HEK293 (cell line): ENCODE data around the gene COL19A1.

Source experiments
- CTCF ChIA-PET: fragments of 350-600 bp; formaldehyde crosslinking; extraction: SDS; loops from one replicate; lab custom pipeline; 2021; ENCODE audit warnings: antibody characterized with exemption; lab: Yijun Ruan, JAX
- POLR2A ChIA-PET: fragments of 300-600 bp; formaldehyde crosslinking; extraction: SDS; loops from one replicate; lab custom pipeline; 2020; ENCODE audit warnings: antibody characterized with exemption, inconsistent platforms; lab: Yijun Ruan, JAX
- H3K27ac ChIP-seq: fragments of 200-500 bp; sonication (Bioruptor generic); 2 replicates; pipeline ENCODE4 v1.5.1; 2014; ENCODE audit warnings: low read depth, low read length, control low read depth, inconsistent platforms; ENCODE audit errors: extremely low read depth
- H3K36me3 ChIP-seq, 2 experiments: fragments of 200-500 bp in 1 of 2; sonication (Bioruptor generic) in 1 of 2; 1 replicate in 1 of 2; 2 replicates in 1 of 2; pipeline ENCODE4 v1.5.1; 2014 to 2017; ENCODE audit warnings: inconsistent platforms in 2 of 2, low read length in 2 of 2; ENCODE audit not compliant: control insufficient read depth in 2 of 2, insufficient read depth in 1 of 2
- H3K4me1 ChIP-seq: fragments of 200-500 bp; sonication (Bioruptor generic); 2 replicates; pipeline ENCODE4 v1.5.1; 2014; ENCODE audit warnings: mild to moderate bottlenecking, low read length, inconsistent platforms; ENCODE audit not compliant: control insufficient read depth, insufficient read depth
- H3K4me3 ChIP-seq: 2 replicates; pipeline ENCODE4 v1.5.1; 2011; ENCODE audit warnings: low read depth, mild to moderate bottlenecking, control low read depth, low read length, moderate library complexity
- H3K9me3 ChIP-seq: fragments of 200-500 bp; sonication (Bioruptor generic); 2 replicates; pipeline ENCODE4 v1.5.1; 2014; ENCODE audit warnings: low read depth, low read length, inconsistent platforms; ENCODE audit not compliant: control insufficient read depth, insufficient read depth
- BCL11B ChIP-seq: fragments of 450-650 bp; formaldehyde crosslinking; IDR thresholded peaks from 2 replicates; pipeline ENCODE4 v1.5.1; 2016; ENCODE audit warnings: low read depth, missing biosample characterization, missing genetic modification characterization
- CTCF ChIP-seq: fragments of 450-650 bp; formaldehyde crosslinking; IDR thresholded peaks from 2 replicates; pipeline ENCODE4 v1.5.1; 2016; ENCODE audit warnings: missing biosample characterization, missing genetic modification characterization
- EGR2 ChIP-seq: fragments of 450-650 bp; formaldehyde crosslinking; IDR thresholded peaks from 2 replicates; pipeline ENCODE4 v1.5.1; 2016; ENCODE audit warnings: low read depth, missing biosample characterization, missing genetic modification characterization
- GLIS1 ChIP-seq: fragments of 450-650 bp; formaldehyde crosslinking; IDR thresholded peaks from 2 replicates; pipeline ENCODE4 v1.5.1; 2016; ENCODE audit warnings: missing biosample characterization, missing genetic modification characterization
- GLIS2 ChIP-seq: fragments of 450-650 bp; formaldehyde crosslinking; IDR thresholded peaks from 2 replicates; pipeline ENCODE4 v1.5.1; 2016; ENCODE audit warnings: missing biosample characterization, missing genetic modification characterization
- HIC1 ChIP-seq: fragments of 450-650 bp; formaldehyde crosslinking; IDR thresholded peaks from 2 replicates; pipeline ENCODE4 v1.5.1; 2016; ENCODE audit warnings: missing biosample characterization, missing genetic modification characterization
- INSM2 ChIP-seq: fragments of 450-650 bp; formaldehyde crosslinking; IDR thresholded peaks from 2 replicates; pipeline ENCODE4 v1.5.1; 2016; ENCODE audit warnings: missing biosample characterization, missing genetic modification characterization
- MZF1 ChIP-seq: fragments of 450-650 bp; formaldehyde crosslinking; IDR thresholded peaks from 2 replicates; pipeline ENCODE4 v1.5.1; 2017; ENCODE audit warnings: missing biosample characterization, missing genetic modification characterization, borderline replicate concordance
- PRDM6 ChIP-seq: fragments of 450-650 bp; formaldehyde crosslinking; IDR thresholded peaks from 2 replicates; pipeline ENCODE4 v1.5.1; 2017; ENCODE audit warnings: missing biosample characterization, missing genetic modification characterization
- TCF7L2 ChIP-seq: IDR thresholded peaks from 2 replicates; pipeline ENCODE4 v1.6.1; 2011; ENCODE audit warnings: low read depth, mild to moderate bottlenecking, inconsistent platforms, low read length, moderate library complexity, borderline replicate concordance
- TRIM28 ChIP-seq: IDR thresholded peaks from 2 replicates; pipeline ENCODE4 v1.6.1; 2011; ENCODE audit warnings: low read length, control low read depth, borderline replicate concordance
- ZBTB48 ChIP-seq: fragments of 450-650 bp; formaldehyde crosslinking; IDR thresholded peaks from 2 replicates; pipeline ENCODE4 v1.5.1; 2016; ENCODE audit warnings: missing biosample characterization, missing genetic modification characterization
- ZNF19 ChIP-seq: fragments of 450-650 bp; formaldehyde crosslinking; IDR thresholded peaks from 2 replicates; pipeline ENCODE4; 2016; ENCODE audit warnings: missing biosample characterization, missing genetic modification characterization, low read depth
- ZNF341 ChIP-seq: fragments of 450-650 bp; formaldehyde crosslinking; IDR thresholded peaks from 2 replicates; pipeline ENCODE4; 2016; ENCODE audit warnings: low read depth, missing biosample characterization, missing genetic modification characterization
- ZNF404 ChIP-seq: fragments of 450-650 bp; formaldehyde crosslinking; IDR thresholded peaks from 2 replicates; pipeline ENCODE4 v1.5.1; 2017; ENCODE audit warnings: missing biosample characterization, missing genetic modification characterization
- ZNF423 ChIP-seq: fragments of 450-650 bp; formaldehyde crosslinking; IDR thresholded peaks from 2 replicates; pipeline ENCODE4 v1.5.1; 2016; ENCODE audit warnings: missing biosample characterization, missing genetic modification characterization
- ZNF449 ChIP-seq: fragments of 450-650 bp; formaldehyde crosslinking; IDR thresholded peaks from 2 replicates; pipeline ENCODE4 v1.5.1; 2017; ENCODE audit warnings: missing biosample characterization, mild to moderate bottlenecking, missing genetic modification characterization, moderate library complexity
- ZNF501 ChIP-seq: fragments of 450-650 bp; formaldehyde crosslinking; IDR thresholded peaks from 2 replicates; pipeline ENCODE4 v1.5.1; 2016; ENCODE audit warnings: missing biosample characterization, missing genetic modification characterization
- ZNF529 ChIP-seq: fragments of 450-650 bp; formaldehyde crosslinking; IDR thresholded peaks from 2 replicates; pipeline ENCODE4 v1.5.1; 2017; ENCODE audit warnings: missing genetic modification characterization, missing biosample characterization; ENCODE audit not compliant: insufficient replicate concordance
- ZNF530 ChIP-seq: fragments of 450-650 bp; formaldehyde crosslinking; IDR thresholded peaks from 2 replicates; pipeline ENCODE4 v1.5.1; 2016; ENCODE audit warnings: low read depth, missing biosample characterization, missing genetic modification characterization
- ZNF610 ChIP-seq: fragments of 450-650 bp; formaldehyde crosslinking; IDR thresholded peaks from 2 replicates; pipeline ENCODE4 v1.5.1; 2016; ENCODE audit warnings: missing biosample characterization, missing genetic modification characterization, borderline replicate concordance
- ZNF624 ChIP-seq: fragments of 450-650 bp; formaldehyde crosslinking; IDR thresholded peaks from 2 replicates; pipeline ENCODE4 v1.5.1; 2017; ENCODE audit warnings: missing biosample characterization, missing genetic modification characterization
- ZNF658 ChIP-seq: fragments of 450-650 bp; formaldehyde crosslinking; IDR thresholded peaks from 2 replicates; pipeline ENCODE4; 2016; ENCODE audit warnings: missing biosample characterization, missing genetic modification characterization
- ZNF701 ChIP-seq: fragments of 450-650 bp; formaldehyde crosslinking; IDR thresholded peaks from 2 replicates; pipeline ENCODE4 v1.5.1; 2016; ENCODE audit warnings: missing biosample characterization, missing genetic modification characterization
- ZSCAN16 ChIP-seq: fragments of 450-650 bp; formaldehyde crosslinking; IDR thresholded peaks from 2 replicates; pipeline ENCODE4 v1.5.1; 2016; ENCODE audit warnings: missing biosample characterization, missing genetic modification characterization
- ZSCAN4 ChIP-seq: fragments of 450-650 bp; formaldehyde crosslinking; IDR thresholded peaks from 2 replicates; pipeline ENCODE4 v1.5.1; 2017; ENCODE audit warnings: missing biosample characterization, missing genetic modification characterization

Gene COL19A1

GRCh38 chr6:70045413-70045812, 179.1 kb downstream of the COL19A1 start (continued):
- TF ChIP-seq HIC1, result no peak
- no peak for TF ChIP-seq ZSCAN16
- TF ChIP-seq BCL11B (tag by site-specific recombination), result no peak
- no peak for TF ChIP-seq ZBTB48 (tag by site-specific recombination)
- no peak for TF ChIP-seq ZNF701 (tag by site-specific recombination)
- no peak for TF ChIP-seq TCF7L2
- TF ChIP-seq ZNF530 (tag by site-specific recombination), result no peak
- no peak for TF ChIP-seq MZF1 (tag by site-specific recombination)
- TF ChIP-seq PRDM6 (tag by site-specific recombination), result no peak
- TF ChIP-seq GLIS1 (tag by site-specific recombination), result no peak
- TF ChIP-seq ZSCAN4 (tag by site-specific recombination), result no peak
- TF ChIP-seq TRIM28, result no peak
- TF ChIP-seq INSM2 (tag by site-specific recombination), result no peak
- TF ChIP-seq ZNF658, result no peak

- Histone ChIP-seq H3K4me3 (no peak overlapping the region), H3K9me3 (no peaks in the 10 kb centered on the region), H3K36me3 (no peaks in the 10 kb centered on the region), H3K27ac (no peak overlapping the region), H3K4me1 (no peaks in the 10 kb centered on the region)
- POLR2A ChIA-PET, result no interaction called here
- CTCF ChIA-PET, result interaction anchor here (0.6 kb wide), 1 partner anchor 320 kb away, joined by 3 read pairs; no protein-coding TSS in a partner anchor
- TF ChIP-seq EGR2, result no peak
- no peak for TF ChIP-seq ZNF19 (tag by site-specific recombination)
- no peak for TF ChIP-seq BCL11B (tag by site-specific recombination)
- no peak for TF ChIP-seq ZNF529 (tag by site-specific recombination)
- no peak for TF ChIP-seq ZNF449 (tag by site-specific recombination)
- TF ChIP-seq CTCF (tag by site-specific recombination), result no peak
- no peak for TF ChIP-seq ZNF624
- no peak for TF ChIP-seq GLIS2 (tag by site-specific recombination)
- no peak for TF ChIP-seq ZNF423
- TF ChIP-seq ZNF610 (tag by site-specific recombination), result no peak
- no peak for TF ChIP-seq MZF1 (tag by site-specific recombination)
- no peak for TF ChIP-seq ZNF404 (tag by site-specific recombination)
- TF ChIP-seq ZNF341 (tag by site-specific recombination), result no peak
- TF ChIP-seq ZNF501 (tag by site-specific recombination), result no peak
Measured at GRCh38 chr6:70051197-70052124, 185.1 kb downstream of the COL19A1 start.
